ENCODE data around the gene ATP8B1. TPM values are rescaled to one million over a fixed set of nuclear protein-coding genes. Genes with fewer than 3 reads are reported as not detected.

Gene ATP8B1
- total RNA-seq, 3 donors from 2014 or later, result 0.13 to 0.22 (median 0.15) TPM

GRCh38 chr18:57776354-57776753 is 26.8 kb downstream of the ATP8B1 start:
- H3K4me3 Mint-ChIP-seq, result no peak overlapping the region
- no peaks in the 10 kb centered on the region for H3K27me3 Mint-ChIP-seq (ENCODE audit: low read depth)
- no peaks in the 10 kb centered on the region for H3K9me3 Mint-ChIP-seq
- peaks cover 5% of the 10 kb centered on the region for H3K4me1 Mint-ChIP-seq (ENCODE audit: low read depth)
- no peaks in the 10 kb centered on the region for H3K36me3 Mint-ChIP-seq (ENCODE audit: insufficient read depth)
- ATAC-seq (peak in 1 of 2 donors; percentile 43), DNase-seq (no peak)

GRCh38 chr18:57775937-57776336 is 27.2 kb downstream of the ATP8B1 start:
- no peak overlapping the region for H3K4me3 Mint-ChIP-seq

GRCh38 chr18:57772387-57772799 is 30.7 kb downstream of the ATP8B1 start:
- Mint-ChIP-seq H3K9me3 (no peaks in the 10 kb centered on the region), H3K36me3 (ENCODE audit: insufficient read depth) (no peaks in the 10 kb centered on the region), H3K4me3 (no peak overlapping the region), H3K27me3 (ENCODE audit: low read depth) (no peaks in the 10 kb centered on the region), H3K4me1 (ENCODE audit: low read depth) (peaks cover 5% of the 10 kb centered on the region)
- ATAC-seq (no peak), DNase-seq (no peak)

More at GRCh38 chr18:57775937-57776336, 27.2 kb downstream of the ATP8B1 start:
- ATAC-seq (no peak), DNase-seq (no peak)
- no peaks in the 10 kb centered on the region for H3K36me3 Mint-ChIP-seq (ENCODE audit: insufficient read depth)
- no peaks in the 10 kb centered on the region for H3K27me3 Mint-ChIP-seq (ENCODE audit: low read depth)
- H3K9me3 Mint-ChIP-seq, result no peaks in the 10 kb centered on the region
- H3K4me1 Mint-ChIP-seq (ENCODE audit: low read depth), result peaks cover 5% of the 10 kb centered on the region

GRCh38 chr18:57771626-57772025 is 31.5 kb downstream of the ATP8B1 start:
- no peaks in the 10 kb centered on the region for H3K9me3 Mint-ChIP-seq
- no peak overlapping the region for H3K4me3 Mint-ChIP-seq
- H3K36me3 Mint-ChIP-seq (ENCODE audit: insufficient read depth), result no peaks in the 10 kb centered on the region
- H3K4me1 Mint-ChIP-seq (ENCODE audit: low read depth), result peaks cover 5% of the 10 kb centered on the region
- DNase-seq, result no peak
- H3K27me3 Mint-ChIP-seq (ENCODE audit: low read depth), result no peaks in the 10 kb centered on the region
- ATAC-seq, result no peak

- ATAC-seq, result no peak
- no peaks in the 10 kb centered on the region for H3K36me3 Mint-ChIP-seq (ENCODE audit: insufficient read depth)
- H3K27me3 Mint-ChIP-seq (ENCODE audit: low read depth), result no peaks in the 10 kb centered on the region
- H3K9me3 Mint-ChIP-seq, result no peaks in the 10 kb centered on the region
- H3K4me1 Mint-ChIP-seq (ENCODE audit: low read depth), result peaks cover 2% of the 10 kb centered on the region
- no peak overlapping the region for H3K4me3 Mint-ChIP-seq
- DNase-seq, result no peak
Observed at GRCh38 chr18:57771193-57771592, 31.9 kb downstream of the ATP8B1 start.

GRCh38 chr18:57768537-57769326 is 34.4 kb downstream of the ATP8B1 start:
- H3K27me3 Mint-ChIP-seq (ENCODE audit: low read depth), result no peaks in the 10 kb centered on the region
- ATAC-seq, result no peak

GRCh38 chr18:57767259-57768050 is 35.7 kb downstream of the ATP8B1 start:
- no peak overlapping the region for H3K4me3 Mint-ChIP-seq
- no peaks in the 10 kb centered on the region for H3K9me3 Mint-ChIP-seq
- H3K36me3 Mint-ChIP-seq (ENCODE audit: insufficient read depth), result no peaks in the 10 kb centered on the region
- no peaks in the 10 kb centered on the region for H3K27me3 Mint-ChIP-seq (ENCODE audit: low read depth)
- no peak for DNase-seq
- H3K4me1 Mint-ChIP-seq (ENCODE audit: low read depth), result no peaks in the 10 kb centered on the region
- ATAC-seq, result no peak

More at GRCh38 chr18:57768537-57769326, 34.4 kb downstream of the ATP8B1 start:
- Mint-ChIP-seq H3K9me3 (no peaks in the 10 kb centered on the region), H3K4me1 (ENCODE audit: low read depth) (no peaks in the 10 kb centered on the region), H3K4me3 (no peak overlapping the region), H3K36me3 (ENCODE audit: insufficient read depth) (no peaks in the 10 kb centered on the region)
- no peak for DNase-seq

- H3K36me3 Mint-ChIP-seq (ENCODE audit: insufficient read depth), result no peaks in the 10 kb centered on the region
- no peak for DNase-seq
- H3K9me3 Mint-ChIP-seq, result no peaks in the 10 kb centered on the region
- no peaks in the 10 kb centered on the region for H3K27me3 Mint-ChIP-seq (ENCODE audit: low read depth)
- no peak overlapping the region for H3K4me3 Mint-ChIP-seq
- ATAC-seq, result no peak
- H3K4me1 Mint-ChIP-seq (ENCODE audit: low read depth), result no peaks in the 10 kb centered on the region
Observed at GRCh38 chr18:57764995-57765394, 38.1 kb downstream of the ATP8B1 start.

- H3K36me3 Mint-ChIP-seq (ENCODE audit: insufficient read depth), result no peaks in the 10 kb centered on the region
- ATAC-seq, result no peak
- no peaks in the 10 kb centered on the region for H3K27me3 Mint-ChIP-seq (ENCODE audit: low read depth)
- DNase-seq, result no peak
- H3K4me1 Mint-ChIP-seq (ENCODE audit: low read depth), result no peaks in the 10 kb centered on the region
- H3K4me3 Mint-ChIP-seq, result no peak overlapping the region
- no peaks in the 10 kb centered on the region for H3K9me3 Mint-ChIP-seq
Observed at GRCh38 chr18:57764087-57764486, 39.0 kb downstream of the ATP8B1 start.

- Mint-ChIP-seq H3K36me3 (ENCODE audit: insufficient read depth) (no peaks in the 10 kb centered on the region), H3K4me3 (no peak overlapping the region), H3K27me3 (ENCODE audit: low read depth) (no peaks in the 10 kb centered on the region), H3K4me1 (ENCODE audit: low read depth) (no peaks in the 10 kb centered on the region), H3K9me3 (no peaks in the 10 kb centered on the region)
- no peak for DNase-seq
- no peak for ATAC-seq
Observed at GRCh38 chr18:57762686-57763085, 40.4 kb downstream of the ATP8B1 start.

GRCh38 chr18:57759650-57760049 is 43.5 kb downstream of the ATP8B1 start:
- no peaks in the 10 kb centered on the region for H3K27me3 Mint-ChIP-seq (ENCODE audit: low read depth)
- DNase-seq, result no peak
- no peaks in the 10 kb centered on the region for H3K4me1 Mint-ChIP-seq (ENCODE audit: low read depth)
- H3K4me3 Mint-ChIP-seq, result no peak overlapping the region
- H3K9me3 Mint-ChIP-seq, result no peaks in the 10 kb centered on the region
- H3K36me3 Mint-ChIP-seq (ENCODE audit: insufficient read depth), result no peaks in the 10 kb centered on the region
- ATAC-seq, result no peak

- DNase-seq (no peak), ATAC-seq (no peak)
- H3K9me3 Mint-ChIP-seq, result no peaks in the 10 kb centered on the region
- H3K27me3 Mint-ChIP-seq (ENCODE audit: low read depth), result no peaks in the 10 kb centered on the region
- H3K4me3 Mint-ChIP-seq, result no peak overlapping the region
- no peaks in the 10 kb centered on the region for H3K36me3 Mint-ChIP-seq (ENCODE audit: insufficient read depth)
- peaks cover 1% of the 10 kb centered on the region for H3K4me1 Mint-ChIP-seq (ENCODE audit: low read depth)
Observed at GRCh38 chr18:57755473-57756067, 47.5 kb downstream of the ATP8B1 start.

- ATAC-seq (no peak), DNase-seq (no peak)
- H3K27me3 Mint-ChIP-seq (ENCODE audit: low read depth), result no peaks in the 10 kb centered on the region
- H3K4me3 Mint-ChIP-seq, result no peak overlapping the region
- no peaks in the 10 kb centered on the region for H3K9me3 Mint-ChIP-seq
- peaks cover 1% of the 10 kb centered on the region for H3K4me1 Mint-ChIP-seq (ENCODE audit: low read depth)
- no peaks in the 10 kb centered on the region for H3K36me3 Mint-ChIP-seq (ENCODE audit: insufficient read depth)
Observed at GRCh38 chr18:57754577-57755338, 48.4 kb downstream of the ATP8B1 start.

GRCh38 chr18:57753063-57753462 is 50.1 kb downstream of the ATP8B1 start:
- ATAC-seq (no peak), DNase-seq (no peak)
- Mint-ChIP-seq H3K4me1 (ENCODE audit: low read depth) (peaks cover 1% of the 10 kb centered on the region), H3K27me3 (ENCODE audit: low read depth) (no peaks in the 10 kb centered on the region), H3K9me3 (peaks cover 4% of the 10 kb centered on the region), H3K4me3 (no peak overlapping the region), H3K36me3 (ENCODE audit: insufficient read depth) (no peaks in the 10 kb centered on the region)

All from activated T-cell treated with anti-CD3 and anti-CD28 coated beads, Interleukin-2, amount 50 U/mL, for 4 hours (primary cell).